Spleen (tissue), 11 donors: Measurements from ENCODE around the gene SGPL1. TPM values are rescaled to one million over a fixed set of nuclear protein-coding genes. Genes with fewer than 3 reads are reported as not detected.

Experiments used
- DNase-seq: peaks from one replicate; pipeline ENCODE4 v3.0.0-alpha.2; 2020
- H3K27ac ChIP-seq, 8 donors: fragments of 200-600 bp; sonication (generic) in 7 of 8; 1 replicate in 4 of 8; 2 replicates in 4 of 8; pipeline versions ENCODE4 v1.5.0 to v1.8.0; 2016 to 2021; ENCODE audit warnings: inconsistent platforms in 4 of 8, mild to moderate bottlenecking in 4 of 8, moderate library complexity in 1 of 8
- H3K27me3 ChIP-seq, 7 donors: fragments of 200-600 bp; sonication (generic) in 6 of 7; replicated peaks in 1 of 7; 1 replicate in 4 of 7; 2 replicates in 3 of 7; pipeline versions ENCODE4 v1.5.0 to v1.8.0; 2016 to 2021; ENCODE audit warnings: inconsistent platforms in 3 of 7, mild to moderate bottlenecking in 1 of 7
- H3K36me3 ChIP-seq, 6 donors: fragments of 200-600 bp; sonication (generic) in 5 of 6; 1 replicate in 4 of 6; 2 replicates in 2 of 6; pipeline versions ENCODE4 v1.5.0 to v1.8.0; 2016 to 2021; ENCODE audit warnings: inconsistent platforms in 2 of 6
- H3K4me1 ChIP-seq, 6 donors: fragments of 200-600 bp; sonication (generic) in 5 of 6; 1 replicate in 3 of 6; 2 replicates in 3 of 6; pipeline versions ENCODE4 v1.5.0 to v1.8.0; 2016 to 2021; ENCODE audit warnings: inconsistent platforms in 3 of 6
- H3K4me3 ChIP-seq, 8 donors: fragments of 200-600 bp; sonication (generic) in 7 of 8; 1 replicate in 4 of 8; 2 replicates in 4 of 8; pipeline versions ENCODE4 v1.5.0 to v1.8.0; 2016 to 2021; ENCODE audit warnings: inconsistent platforms in 4 of 8, mild to moderate bottlenecking in 4 of 8, moderate library complexity in 2 of 8
- H3K9me3 ChIP-seq, 8 donors: fragments of 200-600 bp; sonication (generic) in 7 of 8; 1 replicate in 4 of 8; 2 replicates in 4 of 8; pipeline versions ENCODE4 v1.5.0 to v1.8.0; 2016 to 2021; ENCODE audit warnings: inconsistent platforms in 4 of 8
- CTCF ChIP-seq, 11 experiments: fragments of 200-600 bp in 7 of 11; fragments of 450-650 bp in 4 of 11; sonication (generic) in 4 of 11; IDR thresholded peaks in 8 of 11; conservative IDR thresholded peaks in 3 of 11; 1 replicate in 7 of 11; 2 replicates in 4 of 11; pipeline versions ENCODE4 v1.4.0 to v1.8.0; 2016 to 2021; ENCODE audit warnings: antibody characterized with exemption in 11 of 11, inconsistent platforms in 4 of 11, mild to moderate bottlenecking in 1 of 11
- POLR2A ChIP-seq, 3 donors: fragments of 450-650 bp; IDR thresholded peaks; one replicate each; pipeline ENCODE4 v1.5.1; 2017; ENCODE audit warnings: antibody characterized with exemption in 3 of 3, mild to moderate bottlenecking in 1 of 3
- POLR2AphosphoS5 ChIP-seq, 3 donors: sonication (generic); formaldehyde crosslinking; IDR thresholded peaks; one replicate each; pipeline ENCODE4 v1.5.1; 2017; ENCODE audit warnings: antibody characterized with exemption in 3 of 3
- WGBS, 5 donors: extraction: QIAGEN DNeasy Blood & Tissue Kit in 3 of 5; methylation state at CpG; one replicate each; pipeline versions ENCODE4 v1.1.5 to v1.1.7; 2013 to 2018; 5-methylcytosine and 5-hydroxymethylcytosine counted together
- intact Hi-C: fragments of 100-400 bp; cut with DNase I; formaldehyde crosslinking; loops from one replicate; pipeline ENCODE4 v1.15.0; 2023; ENCODE audit warnings: low total_unique reads
- polyA plus RNA-seq, 3 donors: library from polyadenylated mRNA; stranded (reverse); fragments of 200-250 nt; gene quantifications; one replicate each; pipeline ENCODE4 v1.2.1, GENCODE V29; 2013
- total RNA-seq, 7 donors: library from RNA; depleted of rRNA in 3 of 7; stranded (reverse); fragments of >200 nt in 3 of 7; fragmentation: NEBNext Ultra II Directional in 4 of 7; extraction: Animal tissue kit (Norgen Biotek cat#: 25700) in 4 of 7; gene quantifications; one replicate each; pipeline versions ENCODE4 v1.1.0 to v1.2.1, GENCODE V29; 2016 to 2021
- donor health status: healthy with polysubstance abuse.
- donor health status: DM: no; HTN: no; CAD: no; lungs with moderate emphysema.
- donor health status: DM: no; HTN: no; CAD: no.
- donor health status: Bipolar disorder and iron deficiency.
- donor health status: healthy.
- donor health status: DM: no; HTN: no; CAD: no.
- donor health status: DM: yes; HTN: yes; CAD: no.

Gene SGPL1
- total and polyA plus RNA-seq, 10 donors, result 6.8 to 75.1 (median 60.7) TPM

GRCh38 chr10:70910486-70911341 lies 95.0 kb downstream of the SGPL1 start:
- H3K4me3 ChIP-seq, result no peak overlapping the region
- peak; percentile 63 for DNase-seq
- TF ChIP-seq CTCF (IDR thresholded peaks at IDR 0.05 in 8 of 11, conservative IDR thresholded peaks at IDR 0.05 in 3 of 11), result no peak
- TF ChIP-seq POLR2A (IDR thresholded peaks at IDR 0.05), result no peak
- no peak for TF ChIP-seq POLR2AphosphoS5 (IDR thresholded peaks at IDR 0.05)
- intact Hi-C loops, result no loop called here
- H3K9me3 ChIP-seq, result no peaks in the 10 kb centered on the region
- no peaks in the 10 kb centered on the region for H3K4me1 ChIP-seq
- H3K36me3 ChIP-seq, result no peaks in the 10 kb centered on the region
- 86 to 94% (median 89%) methylated on average over 11 to 16 of the region's 16 CpGs for WGBS, 5 donors
- H3K27ac ChIP-seq, result no peak overlapping the region
- H3K27me3 ChIP-seq, result peaks cover 0 to 4% (median 0%) of the 10 kb centered on the region in 7 donors

DNA sequence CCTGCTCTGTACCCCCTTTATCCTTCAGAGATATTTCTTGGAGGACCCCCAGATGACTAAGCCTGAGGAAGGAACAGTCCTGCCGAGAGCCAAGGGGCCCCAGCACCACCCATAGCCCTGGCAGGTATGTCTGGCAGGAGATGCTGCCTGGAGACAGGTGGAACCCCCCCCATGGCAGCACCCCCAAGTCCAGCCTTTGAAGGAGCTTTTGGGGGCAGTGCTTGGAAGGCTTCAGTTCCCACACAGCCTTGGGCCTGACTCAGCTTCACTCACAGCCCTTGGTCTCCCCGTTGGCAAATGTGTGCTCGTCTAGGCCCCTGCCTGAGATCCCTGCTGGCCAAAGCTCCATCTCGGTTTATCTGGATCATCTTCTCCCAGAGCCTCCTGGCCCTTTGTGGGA lies 95.6 kb downstream of the SGPL1 start:
- WGBS, 5 donors, result 84 to 95% (median 92%) methylated on average over 3 to 4 of the region's 4 CpGs
- Histone ChIP-seq H3K27me3 (peaks cover 0 to 5% (median 0%) of the 10 kb centered on the region in 7 donors), H3K4me3 (no peak overlapping the region), H3K4me1 (no peaks in the 10 kb centered on the region), H3K27ac (no peak overlapping the region), H3K36me3 (no peaks in the 10 kb centered on the region), H3K9me3 (no peaks in the 10 kb centered on the region)
- DNase-seq, result peak; percentile 41
- intact Hi-C loops, result no loop called here
- TF ChIP-seq POLR2A (IDR thresholded peaks at IDR 0.05) (no peak), POLR2AphosphoS5 (IDR thresholded peaks at IDR 0.05) (no peak), CTCF (IDR thresholded peaks at IDR 0.05 in 8 of 11, conservative IDR thresholded peaks at IDR 0.05 in 3 of 11) (no peak)

DNA sequence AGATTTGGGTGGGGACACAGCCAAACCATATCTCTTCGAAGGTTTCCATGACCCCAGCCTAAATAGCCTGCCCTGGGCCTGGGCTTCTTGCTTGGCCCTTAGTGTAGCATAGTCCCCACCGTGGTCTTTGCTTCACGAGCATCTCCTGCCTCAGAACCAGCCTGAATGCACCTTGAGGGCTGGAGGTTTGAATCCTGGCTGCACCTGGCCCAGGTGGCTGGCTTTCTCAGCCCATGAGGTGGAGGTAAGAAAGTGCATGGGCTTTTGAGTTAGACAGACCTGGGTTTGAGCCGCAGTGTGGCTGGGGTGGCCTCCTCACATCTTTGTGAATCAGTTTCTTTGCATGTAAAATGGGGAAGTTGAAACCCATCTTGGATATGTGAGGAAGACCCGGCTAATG lies 96.8 kb downstream of the SGPL1 start:
- TF ChIP-seq POLR2AphosphoS5 (IDR thresholded peaks at IDR 0.05), result no peak
- no peak for TF ChIP-seq CTCF (IDR thresholded peaks at IDR 0.05 in 8 of 11, conservative IDR thresholded peaks at IDR 0.05 in 3 of 11)
- no peak for TF ChIP-seq POLR2A (IDR thresholded peaks at IDR 0.05)
- Histone ChIP-seq H3K27ac (no peak overlapping the region), H3K4me1 (no peaks in the 10 kb centered on the region), H3K27me3 (peaks cover 0 to 16% (median 0%) of the 10 kb centered on the region in 7 donors), H3K36me3 (no peaks in the 10 kb centered on the region), H3K9me3 (no peaks in the 10 kb centered on the region), H3K4me3 (no peak overlapping the region)
- peak; percentile 33 for DNase-seq
- WGBS, 5 donors, result 72 to 96% (median 87%) methylated on average over 5 of the region's 5 CpGs
- intact Hi-C loops, result no loop called here

DNA sequence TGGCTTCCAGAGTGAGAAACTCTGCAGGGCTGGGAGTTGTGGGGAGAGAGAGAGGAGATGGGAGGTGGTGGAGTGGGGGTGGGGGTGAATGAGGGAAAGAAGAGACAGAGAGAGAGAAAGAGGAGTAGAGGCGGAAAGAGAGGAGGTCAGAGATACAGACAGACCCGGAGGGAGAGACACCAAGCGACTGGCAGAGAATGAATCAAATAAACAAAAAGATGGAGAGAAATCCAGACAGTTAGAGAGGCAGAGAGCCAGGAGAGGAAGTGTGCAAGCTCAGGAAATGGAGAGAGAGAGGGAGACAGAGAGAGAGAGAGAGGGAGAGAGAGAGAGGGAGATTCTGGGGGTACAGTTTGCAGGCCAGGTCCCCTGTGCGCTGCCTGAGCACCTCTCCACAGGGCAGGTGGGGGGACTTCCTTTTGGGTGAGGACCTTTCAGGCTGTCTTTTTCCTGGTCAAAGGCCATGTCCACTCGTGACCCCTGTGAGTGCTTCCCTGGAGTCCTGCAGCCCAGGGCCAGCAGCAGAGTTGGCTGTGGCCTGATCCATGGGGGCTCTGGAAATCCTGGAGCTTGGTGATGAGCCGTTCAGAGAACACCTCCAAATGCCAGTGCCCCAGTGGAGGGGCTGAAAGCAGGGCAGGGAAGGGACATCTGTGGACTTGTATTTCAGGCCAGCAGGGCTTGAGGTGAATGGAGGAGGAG lies 97.6 kb downstream of the SGPL1 start:
- peak; percentile 65 for DNase-seq
- H3K9me3 ChIP-seq, result no peaks in the 10 kb centered on the region
- TF ChIP-seq CTCF (IDR thresholded peaks at IDR 0.05 in 8 of 11, conservative IDR thresholded peaks at IDR 0.05 in 3 of 11), result no peak
- no peak for TF ChIP-seq POLR2AphosphoS5 (IDR thresholded peaks at IDR 0.05)
- TF ChIP-seq POLR2A (IDR thresholded peaks at IDR 0.05), result no peak
- 53 to 66% (median 55%) methylated on average over 6 of the region's 6 CpGs for WGBS, 5 donors
- H3K27ac ChIP-seq, result no peak overlapping the region
- peaks cover 0 to 24% (median 0%) of the 10 kb centered on the region in 7 donors for H3K27me3 ChIP-seq
- no peak overlapping the region for H3K4me3 ChIP-seq
- H3K36me3 ChIP-seq, result no peaks in the 10 kb centered on the region
- intact Hi-C loops, result no loop called here
- no peaks in the 10 kb centered on the region for H3K4me1 ChIP-seq
